HG03039 (cell line): ENCODE measurements around the gene SLC4A1.

Experiments used
- ATAC-seq: cut with Tn5 transposase; IDR thresholded peaks from one replicate; pipeline ENCODE4 v1.9.1; 2021; ENCODE audit warnings: mild to moderate bottlenecking, moderate library complexity; ENCODE audit not compliant: unreplicated experiment

SLC4A1 gene

DNA sequence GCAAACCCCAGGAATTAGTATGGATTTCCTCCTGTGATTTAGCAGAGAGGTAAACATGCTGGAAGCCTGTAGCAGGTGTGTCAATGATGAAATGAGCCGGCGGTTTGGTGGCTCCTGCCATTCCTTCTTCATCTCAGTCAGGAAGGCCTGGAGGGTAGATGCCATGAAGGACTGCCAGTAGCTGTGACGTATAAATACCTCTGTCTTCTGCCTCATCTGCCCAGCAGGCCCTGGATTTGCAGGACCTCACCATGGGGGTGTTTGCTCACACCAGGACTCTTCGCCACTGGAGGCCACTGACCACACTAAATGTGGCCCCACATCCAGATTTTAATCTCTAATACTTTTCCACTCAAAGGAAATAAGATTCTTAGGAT is 16.1 kb upstream of the SLC4A1 start:
- no peak for ATAC-seq

DNA sequence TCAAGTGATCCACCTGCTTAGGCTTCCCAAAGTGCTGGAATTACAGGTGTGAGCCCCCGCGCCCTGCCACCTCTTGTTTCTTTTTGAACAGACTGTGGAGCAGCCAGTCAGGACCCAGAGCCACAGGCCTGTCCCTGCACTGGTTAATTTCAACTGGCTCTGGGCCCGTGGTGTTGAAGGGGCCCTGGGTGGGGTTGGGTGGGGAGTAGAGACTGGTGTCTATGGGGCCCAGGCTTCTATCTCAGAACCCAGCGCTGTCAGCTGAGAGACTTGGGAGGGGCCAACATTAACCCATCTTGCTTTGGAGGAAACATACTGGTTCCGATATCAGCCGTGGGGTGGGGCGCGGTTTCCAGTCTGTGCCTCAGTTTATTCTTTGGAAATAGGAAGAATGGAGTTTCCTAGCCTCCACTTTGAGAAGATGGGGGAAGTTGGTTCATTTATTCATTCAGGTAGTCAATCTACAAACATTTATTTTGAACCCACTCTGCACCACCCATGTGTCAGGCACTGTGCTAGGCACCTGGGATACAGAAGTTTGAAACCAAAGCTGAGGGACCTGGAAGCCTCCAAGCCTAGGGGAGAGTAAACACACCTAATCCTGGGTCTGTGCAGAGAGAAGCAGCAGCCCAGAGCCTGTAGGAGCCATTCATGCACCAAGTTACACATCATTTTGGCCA is 15.5 kb upstream of the SLC4A1 start:
- no peak for ATAC-seq

DNA sequence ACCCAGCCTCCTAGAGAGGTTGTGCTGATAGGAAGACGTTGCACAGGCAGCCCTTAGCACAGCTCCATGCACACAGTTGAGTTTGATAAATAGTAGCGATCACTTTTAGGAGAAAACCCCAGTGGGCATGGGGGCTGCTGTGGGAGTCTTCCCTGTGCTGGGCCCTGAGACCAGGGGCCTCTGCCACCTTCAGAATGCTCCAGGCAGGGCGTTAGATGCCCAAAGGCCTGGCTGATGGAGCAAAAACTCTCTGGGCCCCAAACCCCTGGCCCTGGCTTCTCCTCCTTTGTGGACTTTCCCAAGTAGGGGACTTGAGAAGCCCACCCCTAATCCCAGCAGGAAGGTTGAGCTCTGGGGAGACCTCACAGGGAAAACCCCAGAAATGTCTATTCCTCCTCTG is 14.3 kb upstream of the SLC4A1 start:
- ATAC-seq, result no peak

DNA sequence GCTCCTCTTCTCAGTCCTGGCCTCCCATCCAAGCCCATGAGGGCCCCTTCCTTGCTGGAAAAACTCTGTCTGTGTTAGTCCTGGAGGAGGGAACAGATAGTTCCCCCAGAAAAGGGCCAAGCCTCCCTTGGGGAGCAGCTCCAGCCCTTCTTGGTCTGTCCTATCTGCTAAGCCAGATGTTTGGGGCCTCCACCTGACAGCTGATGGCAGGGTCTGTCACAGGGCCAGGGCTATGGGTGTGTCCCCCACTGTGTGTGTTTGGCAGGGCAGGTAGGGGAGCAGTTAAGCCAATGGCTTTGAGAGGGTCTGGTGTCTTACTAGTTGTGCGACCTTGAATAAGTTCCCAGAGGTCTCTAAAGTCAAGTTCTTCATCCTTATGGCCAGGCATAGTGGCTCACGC is 13.6 kb upstream of the SLC4A1 start:
- no peak for ATAC-seq

DNA sequence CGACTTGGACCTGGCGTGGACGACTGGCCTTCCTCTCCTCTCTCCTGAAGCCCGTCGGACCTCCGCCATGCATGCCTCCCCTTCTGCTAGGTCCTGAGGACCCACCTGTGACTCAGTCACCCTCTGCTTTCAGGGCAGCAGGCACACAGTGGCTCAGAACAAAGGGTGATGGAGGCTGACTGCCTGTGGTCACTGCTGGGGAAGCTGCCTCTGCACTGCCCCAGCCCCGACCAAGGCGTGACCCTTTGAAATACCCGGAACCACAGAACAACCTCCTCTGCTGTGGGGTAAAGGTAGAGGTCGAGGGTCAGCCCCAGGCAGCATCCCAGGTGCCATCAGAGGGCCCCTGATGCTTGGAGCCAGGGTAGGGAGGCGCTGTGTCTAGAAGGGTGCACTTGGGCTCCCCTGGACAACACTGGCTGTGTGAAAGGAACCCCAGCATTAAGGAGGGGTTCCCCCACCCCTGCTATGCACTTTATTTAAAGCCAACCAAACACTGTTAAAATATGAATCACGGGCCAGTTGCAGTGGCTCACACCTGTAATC is 12.5 kb upstream of the SLC4A1 start:
- ATAC-seq, result no peak

DNA sequence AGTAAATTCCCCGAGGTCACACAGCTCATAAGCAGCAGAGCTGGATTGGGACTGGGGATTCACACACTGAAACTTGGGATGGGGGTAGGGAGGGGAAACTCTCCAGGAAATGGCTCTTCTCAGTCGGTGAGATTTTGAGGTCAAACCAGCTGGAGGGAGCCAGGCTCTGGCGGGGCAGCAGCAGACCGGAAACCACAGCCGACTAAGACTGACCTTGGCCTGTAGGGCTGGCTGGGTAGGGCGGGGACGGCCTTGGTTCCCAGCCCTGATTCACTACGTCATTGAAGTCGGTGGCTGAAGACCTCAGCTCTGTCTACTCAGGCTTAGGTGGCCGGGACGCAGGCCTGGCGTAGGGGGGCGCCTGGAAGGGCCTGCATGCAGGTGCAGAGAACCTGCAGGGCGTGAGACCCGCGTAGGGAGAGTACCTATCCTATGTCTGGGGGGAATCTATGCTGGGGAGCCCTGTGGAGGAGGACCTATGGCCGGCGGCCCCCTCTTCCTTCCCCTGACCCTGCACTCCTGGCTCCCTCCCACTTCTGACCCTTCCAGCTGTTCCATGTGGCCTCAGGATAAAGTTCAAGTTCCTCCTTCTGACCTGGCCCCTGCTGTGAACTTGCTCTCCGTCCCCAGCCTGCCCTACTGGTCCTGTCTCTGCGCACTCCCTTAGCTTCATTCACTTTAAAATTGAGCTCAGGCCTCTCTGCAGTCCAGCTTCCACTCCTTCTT is 11.9 kb upstream of the SLC4A1 start:
- ATAC-seq, result no peak

DNA sequence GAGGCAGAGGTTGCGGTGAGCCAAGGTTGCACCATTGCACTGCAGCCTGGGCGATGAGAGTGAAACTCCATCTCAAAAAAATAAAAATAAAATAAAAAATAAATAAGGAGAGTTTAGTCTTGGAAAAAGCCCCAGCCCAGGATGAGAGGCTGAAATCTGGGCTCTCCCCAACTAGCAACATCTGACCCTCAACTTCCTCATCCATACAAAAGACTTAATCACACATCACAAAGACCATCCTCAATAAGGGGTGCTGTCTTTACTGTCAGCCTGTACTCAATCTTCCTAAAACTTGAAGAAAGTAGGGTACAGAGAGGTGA is 11.4 kb upstream of the SLC4A1 start:
- ATAC-seq, result no peak

DNA sequence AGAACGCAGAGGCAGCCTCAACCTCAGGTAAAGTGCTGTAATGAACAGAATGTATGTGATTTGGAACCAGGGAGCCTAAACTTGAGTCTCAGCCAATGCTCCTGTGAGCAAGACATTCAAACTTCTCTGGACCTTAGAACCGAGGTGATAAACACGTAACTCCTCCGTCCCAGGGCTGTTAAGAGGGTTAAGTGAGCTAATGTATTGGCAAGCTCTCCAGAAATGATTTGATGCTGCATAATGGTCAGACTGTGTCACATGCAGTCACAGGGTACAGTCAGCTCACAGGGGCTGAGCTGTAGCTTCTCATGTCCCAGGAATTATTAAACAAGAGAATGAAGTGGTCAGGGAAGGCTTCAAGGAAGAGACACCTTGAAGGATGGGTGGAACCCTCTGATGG is 10.0 kb upstream of the SLC4A1 start:
- ATAC-seq, result no peak

DNA sequence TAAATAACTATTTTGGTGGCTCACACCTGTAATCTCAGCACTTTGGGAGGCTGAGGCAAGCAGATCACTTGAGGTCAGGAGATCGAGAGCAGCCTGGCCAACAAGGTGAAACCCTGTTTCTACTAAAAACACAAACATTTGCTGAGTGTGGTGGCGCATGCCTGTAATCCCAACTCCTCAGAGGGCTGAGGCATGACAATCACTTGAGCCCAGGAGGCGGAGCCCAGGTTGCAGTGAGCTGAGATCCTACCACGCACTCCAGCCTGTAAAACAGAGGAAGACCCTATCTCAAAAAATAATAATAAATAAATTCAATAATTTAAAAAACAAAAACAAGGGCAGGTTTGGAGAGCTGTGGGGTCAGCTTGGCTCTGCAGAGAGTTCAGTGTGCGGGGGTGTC is 5.7 kb upstream of the SLC4A1 start:
- no peak for ATAC-seq

DNA sequence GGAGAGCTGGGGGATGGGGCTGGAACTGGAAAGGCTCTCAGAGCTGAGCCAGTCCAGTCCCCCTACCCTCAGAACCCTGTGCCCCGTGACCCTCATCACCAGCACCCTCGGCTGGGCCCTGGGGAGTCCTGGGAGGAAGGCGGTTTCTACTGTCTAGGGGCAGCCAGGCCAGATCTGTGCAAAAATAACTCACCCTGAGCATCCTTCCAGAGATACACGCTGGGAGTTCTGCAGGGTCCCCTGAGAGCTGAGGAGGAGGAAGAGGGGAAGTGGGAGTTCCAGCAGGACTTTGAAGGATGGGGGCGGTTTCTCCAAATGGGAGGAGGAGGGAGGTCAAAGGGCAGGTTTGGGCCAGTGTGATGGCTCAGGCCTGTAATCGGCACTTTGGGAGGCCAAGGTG is 5.0 kb upstream of the SLC4A1 start:
- ATAC-seq, result no peak

DNA sequence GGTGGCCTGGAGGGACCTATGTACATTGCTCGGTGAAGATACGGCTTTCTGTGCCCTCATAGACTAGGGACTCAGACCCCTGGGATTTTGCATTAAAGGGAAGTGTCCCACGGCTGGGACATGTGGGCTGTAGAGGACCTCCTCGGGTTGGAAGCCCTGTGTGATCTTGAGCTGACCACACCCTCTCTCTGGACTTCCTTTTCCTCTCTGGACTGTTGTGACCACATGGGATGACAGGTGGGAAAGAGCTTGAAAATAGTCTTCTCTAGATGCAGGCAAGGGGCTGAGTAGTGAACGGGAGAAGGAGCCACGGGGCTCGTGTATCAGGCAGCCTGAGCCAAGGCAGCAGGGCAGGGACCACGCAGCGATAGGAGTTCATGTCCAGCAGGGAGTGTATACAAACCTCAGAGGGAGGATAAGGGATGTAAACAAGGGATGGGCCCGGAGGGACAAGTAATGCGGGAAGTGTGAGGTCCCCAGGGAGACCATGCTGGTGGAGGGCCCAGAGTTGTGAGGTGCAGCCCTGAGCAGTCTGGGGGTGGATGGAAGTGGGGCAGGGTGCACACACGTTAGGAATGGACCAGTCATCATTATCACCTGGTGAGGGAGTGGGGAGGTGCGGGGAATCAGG is 4.5 kb upstream of the SLC4A1 start:
- ATAC-seq, result no peak

DNA sequence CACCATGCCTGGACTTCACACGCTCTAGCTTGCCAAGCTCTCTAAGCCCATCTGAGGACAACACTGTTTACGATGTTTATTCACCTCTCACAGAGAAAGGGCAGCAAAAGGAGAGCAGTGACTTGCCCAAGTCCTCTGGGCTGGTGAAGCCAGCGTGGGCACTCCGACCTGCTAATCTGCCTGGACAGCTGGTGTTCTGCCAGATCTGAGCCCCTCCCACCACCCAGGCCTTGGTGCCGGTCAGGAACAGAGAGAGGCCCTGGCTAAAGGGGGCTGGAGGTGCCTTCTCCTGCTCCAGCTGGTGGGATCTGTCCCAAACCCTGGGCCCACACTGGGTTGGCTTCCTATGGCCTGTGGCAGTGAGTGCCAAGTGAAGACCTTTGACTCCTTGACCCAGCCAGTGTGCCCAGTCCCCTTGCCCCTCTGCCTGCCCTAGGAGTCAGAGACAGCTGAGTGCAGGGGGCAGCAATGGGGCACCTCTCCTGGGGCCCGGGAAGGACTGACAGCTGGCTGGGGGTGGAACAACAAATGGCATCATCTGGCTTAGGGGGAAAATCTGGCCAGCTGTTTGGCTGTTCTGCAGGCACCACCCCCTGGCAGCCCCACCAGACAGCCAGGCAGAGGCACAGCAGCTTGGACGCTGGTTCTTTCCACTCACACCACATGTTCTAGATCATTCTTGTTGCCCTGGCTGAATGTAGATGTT is 1.8 kb upstream of the SLC4A1 start:
- no peak for ATAC-seq

DNA sequence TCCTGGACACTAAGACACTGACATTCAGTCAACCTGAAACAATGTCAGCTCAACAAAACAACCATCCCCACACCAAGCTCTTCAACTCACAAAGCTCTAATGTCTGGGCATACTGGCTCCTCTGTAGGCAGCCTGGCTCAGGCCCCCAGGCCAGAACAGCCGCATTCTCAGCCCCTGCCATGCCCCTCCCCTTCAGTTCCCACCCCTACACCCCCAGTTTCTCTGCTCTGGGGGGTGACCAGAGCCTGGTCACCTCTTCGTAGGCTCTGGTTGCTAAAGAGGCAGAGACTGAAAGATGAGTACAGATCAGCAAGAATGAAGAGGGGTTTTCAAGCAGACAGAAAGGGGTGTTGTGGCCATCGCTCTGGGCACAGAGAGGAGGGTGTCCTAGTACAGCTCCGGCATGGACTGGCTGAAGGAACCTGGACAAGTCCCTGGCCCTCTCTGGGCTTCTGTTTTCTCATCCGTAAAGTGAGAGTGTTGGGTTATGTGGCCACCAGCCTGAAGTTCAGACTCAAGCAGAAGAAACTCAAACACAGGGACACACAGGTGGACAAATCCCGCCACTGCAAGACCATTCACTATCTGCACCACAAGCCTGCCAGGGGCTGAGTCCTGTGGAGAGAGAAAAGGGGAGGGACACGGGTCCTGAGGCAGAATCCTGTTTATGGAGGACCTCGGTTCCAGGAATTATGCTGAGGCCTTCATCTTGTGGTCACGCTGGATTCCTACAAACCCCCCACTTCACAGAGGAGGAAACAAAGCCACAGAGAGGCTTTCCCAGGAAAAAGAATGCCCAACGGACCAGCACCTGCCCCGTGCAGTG is 987 bp upstream of the SLC4A1 start:
- no peak for ATAC-seq

DNA sequence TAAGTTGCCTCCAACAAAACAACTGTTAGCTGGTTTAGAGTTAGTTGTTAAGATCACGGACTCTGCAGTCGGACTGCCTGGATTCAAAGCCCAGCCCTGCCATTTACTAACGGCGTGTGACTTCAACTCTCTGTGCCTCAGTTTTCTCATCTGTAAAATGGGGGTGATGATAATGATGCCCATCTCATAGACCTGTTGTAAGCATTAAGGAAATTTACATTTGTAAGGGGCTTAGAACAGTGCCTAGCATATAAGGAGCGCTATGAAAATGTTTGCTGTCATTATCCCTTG is 825 bp downstream of the SLC4A1 start:
- no peak for ATAC-seq

DNA sequence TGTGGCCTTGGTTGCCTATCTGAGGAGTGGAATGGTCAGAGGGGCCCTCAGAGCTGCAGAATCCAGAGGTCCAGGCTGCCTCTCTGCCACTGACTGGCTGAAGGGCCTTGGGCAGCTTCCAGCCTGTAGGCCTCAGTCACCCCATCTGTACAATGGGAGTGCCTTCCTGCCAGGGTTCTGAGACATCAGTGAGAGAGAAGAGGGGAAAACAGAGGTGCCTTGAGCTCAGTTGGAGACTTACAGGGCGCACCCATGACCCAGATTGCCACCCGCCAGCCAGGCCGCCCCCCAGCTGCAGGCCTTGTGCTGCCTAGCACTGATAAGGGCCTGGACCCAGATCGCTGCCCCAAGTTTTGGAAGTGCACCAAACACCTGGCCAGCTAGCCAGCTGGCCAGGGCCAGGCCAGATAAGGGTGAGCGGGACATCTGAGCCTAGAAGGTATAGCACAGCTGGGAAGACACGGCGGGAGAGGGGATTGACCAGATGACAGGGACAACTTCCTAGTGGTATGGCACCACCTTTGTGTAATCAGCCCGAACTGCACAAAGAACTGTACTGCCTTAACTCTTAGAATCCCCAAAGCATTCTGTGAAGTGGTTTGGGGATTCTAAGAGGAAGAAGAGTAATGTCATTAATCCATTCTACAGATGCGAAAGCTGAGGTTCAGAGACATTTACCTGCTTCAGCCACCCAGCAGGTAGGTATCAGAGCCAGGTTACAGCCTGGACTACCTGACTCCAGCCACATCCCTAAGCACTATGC is 1.4 kb downstream of the SLC4A1 start:
- ATAC-seq, result no peak

DNA sequence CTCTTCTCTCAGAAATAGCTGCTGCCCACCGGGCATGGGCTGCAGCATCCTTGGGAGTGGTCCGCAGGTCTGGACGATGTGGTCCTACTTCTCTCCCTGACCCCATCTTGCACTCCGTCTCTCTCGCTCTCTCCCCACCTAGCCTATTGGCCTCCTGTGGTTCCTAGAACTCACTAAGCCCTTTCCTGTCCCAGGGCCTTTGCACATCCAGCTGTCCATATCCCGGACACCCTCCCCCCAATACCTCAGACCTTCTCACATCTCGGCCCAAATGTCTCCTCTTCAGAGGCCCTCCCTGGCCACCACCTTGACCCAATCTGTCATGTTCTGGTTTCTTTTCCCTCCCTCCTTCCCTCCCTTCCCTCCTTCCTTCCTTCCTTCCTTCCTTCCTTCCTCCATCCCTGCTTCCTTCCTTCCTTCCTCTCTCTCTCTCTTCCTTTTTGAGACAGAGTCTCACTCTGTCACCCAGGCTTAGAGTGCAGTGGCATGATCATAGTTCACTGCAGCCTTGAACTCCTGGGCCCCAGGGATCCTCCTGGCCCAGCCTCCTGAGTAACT is 4.5 kb downstream of the SLC4A1 start:
- ATAC-seq, result no peak

DNA sequence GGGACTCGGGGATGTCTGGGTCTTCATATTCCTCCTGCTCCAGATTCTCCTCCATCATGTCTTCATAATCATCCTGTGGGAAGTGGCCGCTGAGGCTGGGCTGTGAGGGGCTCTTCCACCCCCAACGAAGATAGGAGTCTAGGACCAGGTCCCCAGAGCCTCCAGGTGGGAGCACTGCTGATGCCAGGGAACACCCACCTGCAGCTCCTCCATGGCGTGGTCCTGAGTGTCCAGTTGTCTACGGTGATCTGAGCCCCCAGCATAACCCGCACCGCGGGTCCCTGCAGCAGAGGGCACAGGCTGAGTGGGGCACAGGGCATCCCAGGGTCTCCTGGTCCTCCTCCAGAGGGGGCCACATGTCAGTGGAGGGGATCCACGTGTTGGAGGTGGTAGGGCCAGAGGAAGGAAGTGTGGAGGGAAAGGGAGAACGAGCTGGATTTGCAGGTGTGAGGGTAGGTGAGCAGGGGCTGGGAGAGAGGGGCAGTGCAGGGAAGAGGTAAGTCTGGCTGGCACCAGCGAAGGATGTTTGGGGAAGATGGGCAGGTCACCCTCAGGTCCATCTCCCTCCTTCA is 5.2 kb downstream of the SLC4A1 start:
- ATAC-seq, result no peak

DNA sequence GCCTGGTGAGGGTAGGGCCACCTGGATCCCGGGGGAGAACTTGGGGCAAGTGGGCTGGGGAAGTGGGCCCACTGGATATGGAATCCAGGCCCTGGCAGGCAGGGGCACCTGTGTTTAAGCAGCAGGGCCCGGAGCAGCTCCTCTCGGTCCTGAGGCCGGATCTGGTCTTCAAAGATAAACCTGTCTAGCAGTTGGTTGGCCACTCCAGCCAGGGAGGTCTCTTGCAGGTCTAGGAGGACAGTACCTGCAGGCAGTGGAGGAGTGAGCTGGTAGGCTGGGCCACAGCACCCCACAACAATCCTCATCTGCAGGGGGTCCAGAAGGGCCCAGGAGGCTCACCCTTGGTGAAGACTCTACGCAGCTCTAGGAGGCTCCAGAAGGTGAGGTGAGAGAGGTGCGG is 7.6 kb downstream of the SLC4A1 start:
- no peak for ATAC-seq

DNA sequence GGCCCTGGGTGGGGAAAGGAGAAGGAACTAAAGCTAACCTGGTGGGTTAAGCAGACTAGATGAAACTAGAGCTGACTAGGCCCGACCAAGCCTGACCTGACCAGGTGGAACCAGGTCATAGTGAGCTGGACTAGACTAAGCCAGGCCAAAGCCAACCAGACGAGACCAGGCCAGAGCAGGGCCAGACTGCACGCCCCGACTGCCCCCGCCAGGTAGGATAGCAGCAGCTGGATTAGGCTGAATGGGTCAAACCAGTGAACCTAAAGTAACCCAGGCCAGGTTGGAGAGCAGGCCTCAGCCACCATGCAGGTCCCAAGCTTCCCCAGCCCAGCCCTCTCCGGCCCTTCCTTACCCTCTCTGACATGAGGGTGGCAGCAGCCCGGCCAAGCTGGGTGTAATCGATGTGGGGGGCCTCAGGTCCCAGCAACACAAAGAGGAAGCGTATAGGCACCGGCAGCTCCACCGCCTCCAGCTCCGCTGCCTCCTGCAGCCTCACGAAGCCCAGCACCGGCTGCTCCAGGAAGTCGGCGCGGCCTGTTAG is 9.1 kb downstream of the SLC4A1 start:
- ATAC-seq, result no peak
